ENCODE results near the gene MED16. TPM values are rescaled to one million over a fixed set of nuclear protein-coding genes. Genes with fewer than 3 reads are reported as not detected.

The MED16 gene
- total RNA-seq, 1 experiment from 2014 or later, result 83.1 TPM

- no peak overlapping the region for H2BK5ac ChIP-seq (ENCODE audit: insufficient read length, low read length)
- no peaks in the 10 kb centered on the region for H3K9me3 ChIP-seq (ENCODE audit: control insufficient read depth, low read depth, low read length)
- H3K36me3 Mint-ChIP-seq (ENCODE audit: insufficient read depth in 1 of 3, low read depth in 3 of 3), result peaks cover 25 to 51% (median 39%) of the 10 kb centered on the region in 3 experiments
- no peaks in the 10 kb centered on the region for H3K79me1 ChIP-seq (ENCODE audit: insufficient read depth, low read depth, low read length, poor library complexity, severe bottlenecking)
- H4K8ac ChIP-seq (replicated peaks; ENCODE audit: insufficient read length, low read depth, low read length), result no peak overlapping the region
- H2BK15ac ChIP-seq (ENCODE audit: low read depth, low read length), result no peak overlapping the region
- H3K56ac ChIP-seq (ENCODE audit: insufficient read length, low read depth, low read length), result no peak overlapping the region
- no peaks in the 10 kb centered on the region for H3K79me2 ChIP-seq (ENCODE audit: insufficient read depth, low read length)
- H3K4ac ChIP-seq (ENCODE audit: low read depth, low read length), result no peak overlapping the region
- H3K27me3 ChIP-seq (ENCODE audit: insufficient read depth, low read length), result no peaks in the 10 kb centered on the region
- H3K14ac ChIP-seq (ENCODE audit: insufficient read depth, low read length), result no peak overlapping the region
- H3K4me1 Mint-ChIP-seq, result no peaks in the 10 kb centered on the region
- H3K27ac Mint-ChIP-seq, result no peak overlapping the region
- no peak overlapping the region for H3K4me3 Mint-ChIP-seq
- H3K23me2 ChIP-seq (ENCODE audit: insufficient read length, low read depth, low read length, poor library complexity, severe bottlenecking), result peaks cover 3% of the 10 kb centered on the region
- H3K9ac ChIP-seq (ENCODE audit: extremely low read depth, insufficient read length, low read length), result no peak overlapping the region
- H2BK20ac ChIP-seq (ENCODE audit: low read depth, low read length, poor library complexity, severe bottlenecking), result no peak overlapping the region
- no peak overlapping the region for H3K4me2 ChIP-seq (ENCODE audit: insufficient read depth, insufficient read length, low read length)
- H3K9me3 Mint-ChIP-seq, result no peaks in the 10 kb centered on the region
- H3T11ph ChIP-seq (ENCODE audit: low read length), result no peak overlapping the region
- WGBS (ENCODE audit: extremely low coverage, insufficient read length, low lambda C conversion rate), result no CpG with 5 or more reads among the region's 34 CpGs
- no peak overlapping the region for H3K27ac ChIP-seq (ENCODE audit: insufficient read length, low read depth, low read length)
- no peaks in the 10 kb centered on the region for H3K4me1 ChIP-seq (ENCODE audit: insufficient read depth, low read length)
- DNase-seq, result no peak
- no peaks in the 10 kb centered on the region for H4K20me1 ChIP-seq (ENCODE audit: control insufficient read depth, insufficient read depth, insufficient read length)
- H3K23ac ChIP-seq (ENCODE audit: insufficient read length, low read depth, low read length), result no peak overlapping the region
- no peak overlapping the region for H2BK12ac ChIP-seq (ENCODE audit: insufficient read length, low read depth, low read length)
- H4K5ac ChIP-seq (ENCODE audit: insufficient read length, low read depth, low read length), result no peak overlapping the region
- no peak for TF ChIP-seq CTCF (conservative IDR thresholded peaks at IDR 0.05)
- H3K27me3 Mint-ChIP-seq (ENCODE audit: low read depth), result no peaks in the 10 kb centered on the region
- H2BK120ac ChIP-seq (ENCODE audit: low read depth, low read length, poor library complexity, severe bottlenecking), result no peak overlapping the region
- H2AK5ac ChIP-seq (ENCODE audit: insufficient read length, low read length), result no peak overlapping the region
- no peak overlapping the region for H3K18ac ChIP-seq (ENCODE audit: insufficient read length, low read depth, low read length)
- no peak overlapping the region for H4K91ac ChIP-seq (ENCODE audit: insufficient read length, low read depth, low read length)
- H2AFZ ChIP-seq (ENCODE audit: low read length), result no peak overlapping the region
Observed at GRCh38 chr19:881385-882071, 11.5 kb downstream of the MED16 start.

Measured in H9 (cell line).